ENCODE results near the gene TAL1. TPM values are rescaled to one million over a fixed set of nuclear protein-coding genes. Genes with fewer than 3 reads are reported as not detected.

Gene TAL1
- total and polyA plus RNA-seq, 10 of the 15 experiments (the other 5 are each of a cell fraction or from before 2014, with no cell fraction given): 0.05 TPM; not detected in 9

DNA sequence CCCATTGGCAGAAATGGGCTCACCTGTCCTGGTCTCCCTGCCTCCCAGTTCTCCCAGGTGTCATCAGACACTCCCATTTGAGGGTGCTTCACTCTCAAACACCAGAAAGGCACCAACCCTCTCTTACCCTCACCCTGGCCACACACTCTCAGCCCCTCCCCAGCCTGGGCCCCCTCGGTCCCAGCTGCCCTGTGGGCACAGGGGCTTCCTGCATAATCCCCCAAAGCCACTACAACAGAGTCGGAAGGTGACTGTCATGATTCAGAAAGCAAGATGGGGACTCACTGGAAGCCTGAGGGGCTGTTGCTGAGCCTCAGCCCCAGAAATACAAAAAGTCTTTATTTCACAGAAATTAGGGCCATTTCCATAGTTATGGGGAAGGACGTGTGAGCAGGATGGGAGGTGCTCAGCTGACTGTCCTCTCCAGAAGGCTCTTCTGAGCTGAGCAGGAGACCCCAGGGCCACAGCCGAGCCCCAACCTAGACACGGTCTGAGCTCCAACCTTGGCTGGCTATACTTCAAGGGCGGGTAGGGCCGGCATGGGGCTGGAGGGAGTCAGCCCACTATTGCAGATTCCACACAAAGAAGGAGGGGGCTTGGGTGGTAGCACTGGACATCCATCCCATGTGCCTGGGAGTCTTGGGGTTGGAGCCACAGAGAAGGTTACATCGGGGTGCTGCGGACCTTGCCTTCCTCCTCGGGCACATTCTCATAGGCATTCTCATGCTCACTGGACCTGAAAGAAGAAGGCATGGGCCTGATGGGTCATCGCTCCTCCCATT, 48.5 kb downstream of the TAL1 start:
- ATAC-seq (no peak), FAIRE-seq (no peak), DNase-seq (ENCODE audit: low read depth, low spot score) (no peak)
- H2AFZ ChIP-seq (ENCODE audit: control insufficient read depth, low read depth, low read length): no peak overlapping the region
- H3K9me3 ChIP-seq (replicated peaks; ENCODE audit: control insufficient read depth, insufficient read depth, low read length): no peaks in the 10 kb centered on the region
- H3K4me2 ChIP-seq (ENCODE audit: control insufficient read depth, insufficient read depth): no peak overlapping the region
- POLR2A ChIA-PET: no interaction called here
- H3K4me3 ChIP-seq: no peak overlapping the region
- no peaks in the 10 kb centered on the region for H3K79me2 ChIP-seq (ENCODE audit: control insufficient read depth, insufficient read depth, low read length)
- SMC1A ChIA-PET (ENCODE audit: uncharacterized antibody, unreplicated experiment): no interaction called here
- CTCF ChIA-PET: interaction anchor here (2.7 to 6.1 kb wide), 2 partner anchors 10 to 80 kb away, joined by 20 to 70 read pairs; no protein-coding TSS in a partner anchor
- H3K9ac ChIP-seq (ENCODE audit: control insufficient read depth, insufficient read depth, low read length): no peak overlapping the region
- no peaks in the 10 kb centered on the region for H4K20me1 ChIP-seq (ENCODE audit: control insufficient read depth, insufficient read depth)
- intact Hi-C loops (cut with micrococcal nuclease; ENCODE audit: unreplicated experiment): no loop called here
- no peaks in the 10 kb centered on the region; a peak in 1 of 4 replicates for H3K27me3 ChIP-seq (replicated peaks in 1 of 2; ENCODE audit: control insufficient read depth in 2 of 2, insufficient read depth in 2 of 2, low read length in 1 of 2)
- no peak overlapping the region for H3K27ac ChIP-seq (ENCODE audit: control insufficient read depth, insufficient read depth)
- H3K4me1 ChIP-seq (ENCODE audit: control insufficient read depth, insufficient read depth, low read length): peaks cover 3% of the 10 kb centered on the region; the same call in 1 of the 2 replicates
- no TSS peak for BruUV-seq (replicated peaks)
- WGBS (ENCODE audit: insufficient coverage, insufficient replicate concordance, low lambda C conversion rate, missing lambda C conversion rate): 47% methylated on average over 11 of the region's 11 CpGs
- no peaks in the 10 kb centered on the region for H3K36me3 ChIP-seq (ENCODE audit: control insufficient read depth in 2 of 2, insufficient read depth in 2 of 2, low read length in 1 of 2)
- RAD21 ChIA-PET (ENCODE audit: unreplicated experiment): no interaction called here
- in situ Hi-C loops (cut with MboI): no loop called here
- no peak for TF ChIP-seq NBN (IDR thresholded peaks at IDR 0.05)
- TF ChIP-seq EGR1 (IDR thresholded peaks at IDR 0.05; ENCODE audit: borderline replicate concordance in 1 of 2, low read depth in 2 of 2, low read length in 2 of 2): no peak
- no peak for TF ChIP-seq TARDBP (IDR thresholded peaks at IDR 0.05; ENCODE audit: borderline replicate concordance)
- no peak for TF ChIP-seq NFXL1 (IDR thresholded peaks at IDR 0.05; ENCODE audit: borderline replicate concordance)
- TF ChIP-seq YY1 (IDR thresholded peaks at IDR 0.05; ENCODE audit: low read depth, low read length): no peak
- no peak for TF ChIP-seq SIX5 (IDR thresholded peaks at IDR 0.05; ENCODE audit: low read depth, low read length, severe bottlenecking)
- no peak for TF ChIP-seq RBBP5 (conservative IDR thresholded peaks at IDR 0.05)
- no peak for TF ChIP-seq JUNB (IDR thresholded peaks at IDR 0.05)
- no peak for TF ChIP-seq RELA (IDR thresholded peaks at IDR 0.05; ENCODE audit: borderline replicate concordance, partially characterized antibody)
- TF ChIP-seq KAT2A (conservative IDR thresholded peaks at IDR 0.05; ENCODE audit: control insufficient read depth, low read depth, low read length): no peak
- TF ChIP-seq BRCA1 (IDR thresholded peaks at IDR 0.05; ENCODE audit: low read depth, low read length): no peak
- TF ChIP-seq, protein P1, sequence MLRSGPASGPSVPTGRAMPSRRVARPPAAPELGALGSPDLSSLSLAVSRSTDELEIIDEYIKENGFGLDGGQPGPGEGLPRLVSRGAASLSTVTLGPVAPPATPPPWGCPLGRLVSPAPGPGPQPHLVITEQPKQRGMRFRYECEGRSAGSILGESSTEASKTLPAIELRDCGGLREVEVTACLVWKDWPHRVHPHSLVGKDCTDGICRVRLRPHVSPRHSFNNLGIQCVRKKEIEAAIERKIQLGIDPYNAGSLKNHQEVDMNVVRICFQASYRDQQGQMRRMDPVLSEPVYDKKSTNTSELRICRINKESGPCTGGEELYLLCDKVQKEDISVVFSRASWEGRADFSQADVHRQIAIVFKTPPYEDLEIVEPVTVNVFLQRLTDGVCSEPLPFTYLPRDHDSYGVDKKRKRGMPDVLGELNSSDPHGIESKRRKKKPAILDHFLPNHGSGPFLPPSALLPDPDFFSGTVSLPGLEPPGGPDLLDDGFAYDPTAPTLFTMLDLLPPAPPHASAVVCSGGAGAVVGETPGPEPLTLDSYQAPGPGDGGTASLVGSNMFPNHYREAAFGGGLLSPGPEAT (IDR thresholded peaks at IDR 0.05; ENCODE audit: low read depth): no peak
- TF ChIP-seq, protein P2, sequence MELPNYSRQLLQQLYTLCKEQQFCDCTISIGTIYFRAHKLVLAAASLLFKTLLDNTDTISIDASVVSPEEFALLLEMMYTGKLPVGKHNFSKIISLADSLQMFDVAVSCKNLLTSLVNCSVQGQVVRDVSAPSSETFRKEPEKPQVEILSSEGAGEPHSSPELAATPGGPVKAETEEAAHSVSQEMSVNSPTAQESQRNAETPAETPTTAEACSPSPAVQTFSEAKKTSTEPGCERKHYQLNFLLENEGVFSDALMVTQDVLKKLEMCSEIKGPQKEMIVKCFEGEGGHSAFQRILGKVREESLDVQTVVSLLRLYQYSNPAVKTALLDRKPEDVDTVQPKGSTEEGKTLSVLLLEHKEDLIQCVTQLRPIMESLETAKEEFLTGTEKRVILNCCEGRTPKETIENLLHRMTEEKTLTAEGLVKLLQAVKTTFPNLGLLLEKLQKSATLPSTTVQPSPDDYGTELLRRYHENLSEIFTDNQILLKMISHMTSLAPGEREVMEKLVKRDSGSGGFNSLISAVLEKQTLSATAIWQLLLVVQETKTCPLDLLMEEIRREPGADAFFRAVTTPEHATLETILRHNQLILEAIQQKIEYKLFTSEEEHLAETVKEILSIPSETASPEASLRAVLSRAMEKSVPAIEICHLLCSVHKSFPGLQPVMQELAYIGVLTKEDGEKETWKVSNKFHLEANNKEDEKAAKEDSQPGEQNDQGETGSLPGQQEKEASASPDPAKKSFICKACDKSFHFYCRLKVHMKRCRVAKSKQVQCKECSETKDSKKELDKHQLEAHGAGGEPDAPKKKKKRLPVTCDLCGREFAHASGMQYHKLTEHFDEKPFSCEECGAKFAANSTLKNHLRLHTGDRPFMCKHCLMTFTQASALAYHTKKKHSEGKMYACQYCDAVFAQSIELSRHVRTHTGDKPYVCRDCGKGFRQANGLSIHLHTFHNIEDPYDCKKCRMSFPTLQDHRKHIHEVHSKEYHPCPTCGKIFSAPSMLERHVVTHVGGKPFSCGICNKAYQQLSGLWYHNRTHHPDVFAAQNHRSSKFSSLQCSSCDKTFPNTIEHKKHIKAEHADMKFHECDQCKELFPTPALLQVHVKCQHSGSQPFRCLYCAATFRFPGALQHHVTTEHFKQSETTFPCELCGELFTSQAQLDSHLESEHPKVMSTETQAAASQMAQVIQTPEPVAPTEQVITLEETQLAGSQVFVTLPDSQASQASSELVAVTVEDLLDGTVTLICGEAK (IDR thresholded peaks at IDR 0.05; ENCODE audit: borderline replicate concordance): no peak
- TF ChIP-seq, protein P3, sequence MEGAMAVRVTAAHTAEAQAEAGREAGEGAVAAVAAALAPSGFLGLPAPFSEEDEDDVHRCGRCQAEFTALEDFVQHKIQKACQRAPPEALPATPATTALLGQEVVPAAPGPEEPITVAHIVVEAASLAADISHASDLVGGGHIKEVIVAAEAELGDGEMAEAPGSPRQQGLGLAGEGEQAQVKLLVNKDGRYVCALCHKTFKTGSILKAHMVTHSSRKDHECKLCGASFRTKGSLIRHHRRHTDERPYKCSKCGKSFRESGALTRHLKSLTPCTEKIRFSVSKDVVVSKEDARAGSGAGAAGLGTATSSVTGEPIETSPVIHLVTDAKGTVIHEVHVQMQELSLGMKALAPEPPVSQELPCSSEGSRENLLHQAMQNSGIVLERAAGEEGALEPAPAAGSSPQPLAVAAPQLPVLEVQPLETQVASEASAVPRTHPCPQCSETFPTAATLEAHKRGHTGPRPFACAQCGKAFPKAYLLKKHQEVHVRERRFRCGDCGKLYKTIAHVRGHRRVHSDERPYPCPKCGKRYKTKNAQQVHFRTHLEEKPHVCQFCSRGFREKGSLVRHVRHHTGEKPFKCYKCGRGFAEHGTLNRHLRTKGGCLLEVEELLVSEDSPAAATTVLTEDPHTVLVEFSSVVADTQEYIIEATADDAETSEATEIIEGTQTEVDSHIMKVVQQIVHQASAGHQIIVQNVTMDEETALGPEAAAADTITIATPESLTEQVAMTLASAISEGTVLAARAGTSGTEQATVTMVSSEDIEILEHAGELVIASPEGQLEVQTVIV (IDR thresholded peaks at IDR 0.05; ENCODE audit: borderline replicate concordance, partially characterized antibody): no peak
- TF ChIP-seq, protein P4, sequence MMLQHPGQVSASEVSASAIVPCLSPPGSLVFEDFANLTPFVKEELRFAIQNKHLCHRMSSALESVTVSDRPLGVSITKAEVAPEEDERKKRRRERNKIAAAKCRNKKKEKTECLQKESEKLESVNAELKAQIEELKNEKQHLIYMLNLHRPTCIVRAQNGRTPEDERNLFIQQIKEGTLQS (IDR thresholded peaks at IDR 0.05; ENCODE audit: borderline replicate concordance, extremely low read depth, low read depth, low read length): no peak

Measured in GM12878 (cell line).